RWPE1 (cell line): ENCODE data around the gene ASMTL.
A peak's percentile ranks its signal among the peaks of the same experiment; 100 is the strongest.
"Not testable (repeated sequence)": the region's sequence is repeated elsewhere in the genome, so short reads cannot be mapped to it uniquely, and the experiment has no call there.

Source experiments
- CTCF ChIA-PET: fragments of 350-600 bp; sonication (Branson Sonifier 250); formaldehyde crosslinking; extraction: SDS; loops from one replicate; lab custom pipeline; 2021; lab: Yijun Ruan, JAX
- POLR2A ChIA-PET: fragments of 400-600 bp; formaldehyde crosslinking; extraction: SDS; loops from one replicate; lab custom pipeline; 2020; ENCODE audit warnings: antibody characterized with exemption; ENCODE audit not compliant: low non-redundant PET; lab: Yijun Ruan, JAX
- DNase-seq: peaks from one replicate; pipeline ENCODE4 v3.0.0; 2012; ENCODE audit warnings: low spot score
- H3K27ac ChIP-seq: fragments of 450-650 bp; 2 replicates; pipeline ENCODE4 v1.5.1; 2017
- CTCF ChIP-seq: fragments of 450-650 bp; conservative IDR thresholded peaks from 2 replicates; pipeline ENCODE4 v1.5.1; 2017; ENCODE audit warnings: low read depth, mild to moderate bottlenecking

The ASMTL gene

GRCh38 chrX:1475481-1475880, 22.8 kb upstream of the ASMTL start:
- POLR2A ChIA-PET, result no interaction called here
- no peak for DNase-seq
- H3K27ac ChIP-seq, result no peak overlapping the region
- no peak for TF ChIP-seq CTCF
- CTCF ChIA-PET, result no interaction called here

DNA sequence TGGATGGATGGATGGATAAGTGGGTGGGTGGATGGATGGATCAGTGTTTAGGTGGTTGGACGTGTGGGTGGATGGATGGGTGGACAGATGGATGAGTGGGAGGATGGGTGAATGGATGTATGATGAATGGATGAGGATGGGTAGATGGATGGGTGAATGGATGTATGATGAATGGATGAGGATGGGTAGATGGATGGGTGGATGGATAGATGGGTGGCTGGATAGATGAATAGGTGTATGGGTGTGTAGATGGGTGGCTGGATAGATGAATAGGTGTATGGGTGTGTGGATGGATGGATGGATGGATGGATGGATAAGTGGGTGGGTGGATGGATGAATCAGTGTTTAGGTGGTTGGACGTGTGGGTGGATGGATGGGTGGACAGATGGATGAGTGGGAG, 21.9 kb upstream of the ASMTL start:
- POLR2A ChIA-PET, DNase-seq, H3K27ac ChIP-seq, CTCF ChIA-PET: not testable (repeated sequence)

- TF ChIP-seq CTCF, result no peak
- CTCF ChIA-PET, result no interaction called here
- POLR2A ChIA-PET, result no interaction called here
Observed at GRCh38 chrX:1472975-1473374, 20.3 kb upstream of the ASMTL start.

DNA sequence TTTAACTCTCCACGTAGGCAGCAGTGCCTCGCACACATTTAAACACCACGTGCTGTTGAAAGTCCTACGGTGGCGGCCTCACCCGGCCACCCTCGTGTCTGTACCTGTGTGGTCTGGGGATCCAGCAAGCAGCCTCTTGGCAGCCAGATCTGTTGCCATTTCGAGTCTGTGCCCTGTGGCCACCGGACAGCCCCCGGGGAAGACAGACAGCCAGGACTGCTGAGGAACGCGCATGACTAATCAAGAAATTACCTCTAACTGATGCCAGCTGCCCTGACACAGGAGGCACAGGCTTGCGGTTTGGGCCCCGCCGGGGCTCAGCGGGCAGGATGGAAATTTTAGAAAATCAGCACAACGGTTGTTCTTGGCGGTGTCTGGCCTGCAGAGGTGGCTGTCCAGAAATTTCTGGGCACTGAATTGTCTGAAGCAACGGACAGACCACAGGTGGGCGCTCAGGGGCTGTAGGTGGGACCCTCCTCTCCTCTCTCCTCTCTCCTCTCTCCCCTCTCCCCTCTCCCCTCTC, 15.6 kb upstream of the ASMTL start:
- DNase-seq, result peak; percentile 61
- no peak for TF ChIP-seq CTCF
- peak overlapping the region; percentile 21; the same call in 1 of the 2 replicates for H3K27ac ChIP-seq
- ChIA-PET POLR2A (no interaction called here), CTCF (no interaction called here)

More at GRCh38 chrX:1472975-1473374, 20.3 kb upstream of the ASMTL start:
- no peak overlapping the region for H3K27ac ChIP-seq
- no peak for DNase-seq

DNA sequence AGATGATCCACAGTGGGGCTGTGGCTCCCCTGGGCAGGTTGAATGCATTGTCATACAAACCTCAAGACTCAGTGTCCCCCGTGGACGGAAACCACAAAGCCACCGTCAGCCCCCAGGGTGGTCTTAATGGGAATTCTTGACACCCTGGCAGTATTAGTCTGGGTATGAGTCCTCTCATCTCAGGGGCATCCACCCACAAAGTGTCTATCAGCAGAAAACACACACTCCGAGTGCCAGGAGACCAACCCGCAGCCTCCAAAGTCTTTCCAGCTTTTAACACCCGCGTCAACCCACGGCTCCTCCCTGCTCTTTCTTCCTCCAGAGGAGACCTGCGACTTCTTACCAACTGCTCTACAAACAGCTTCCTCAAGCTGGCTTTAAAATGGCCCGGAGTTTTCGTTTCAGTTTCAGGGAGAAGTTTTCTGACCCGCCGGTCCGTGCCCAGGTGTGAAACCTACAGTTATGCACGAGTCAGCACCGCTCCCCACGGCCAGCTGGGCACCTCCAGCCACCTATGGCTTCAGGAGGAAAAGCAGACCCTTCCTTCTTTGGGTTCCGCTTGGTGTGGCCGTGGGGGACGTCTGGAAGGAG, 14.4 kb upstream of the ASMTL start:
- no peak overlapping the region for H3K27ac ChIP-seq
- CTCF ChIA-PET, result no interaction called here
- DNase-seq, result no peak
- POLR2A ChIA-PET, result no interaction called here
- TF ChIP-seq CTCF, result no peak

DNA sequence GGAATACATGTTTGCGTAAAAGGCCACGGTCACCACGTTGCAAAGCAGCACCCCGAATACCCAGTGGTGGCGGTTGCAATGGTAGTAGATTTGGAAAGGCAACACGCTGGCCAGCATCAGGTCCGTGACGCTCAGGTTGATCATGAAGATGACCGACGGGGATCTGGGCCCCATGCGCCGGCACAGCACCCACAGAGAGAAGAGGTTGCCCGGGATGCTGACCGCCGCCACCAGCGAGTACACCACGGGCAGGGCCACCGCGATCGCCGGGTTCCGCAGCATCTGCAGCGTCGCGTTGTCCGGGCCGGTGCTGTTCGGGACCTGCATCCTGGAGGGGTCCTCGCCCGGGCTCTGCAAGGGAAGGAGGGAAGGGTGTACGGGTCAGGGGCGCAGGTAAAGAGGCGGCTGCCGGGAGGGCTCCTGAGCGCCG, 13.5 kb upstream of the ASMTL start:
- ChIA-PET CTCF (no interaction called here), POLR2A (no interaction called here)
- no peak overlapping the region for H3K27ac ChIP-seq
- DNase-seq, result no peak
- no peak for TF ChIP-seq CTCF
